Keratinocyte (primary cell): ENCODE results near the gene SDC1.

Source experiments
- EZH2 ChIP-seq: IDR thresholded peaks from one replicate; pipeline ENCODE4 v1.6.1; 2012; ENCODE audit warnings: inconsistent platforms, mild to moderate bottlenecking, low read length, moderate library complexity
- TF ChIP-seq, protein P1 (sequence below), 3 experiments: IDR thresholded peaks in 1 of 3; conservative IDR thresholded peaks in 1 of 3; optimal IDR thresholded peaks in 1 of 3; 2 replicates in 2 of 3; 3 replicates in 1 of 3; pipeline versions ENCODE3 to v1.5.1; 2011; ENCODE audit warnings: low read length in 3 of 3, mild to moderate bottlenecking in 3 of 3, moderate library complexity in 2 of 3, control low read depth in 1 of 3, inconsistent platforms in 1 of 3; ENCODE audit not compliant: insufficient read depth in 2 of 3; ENCODE audit errors: extremely low read depth in 1 of 3

DNA sequence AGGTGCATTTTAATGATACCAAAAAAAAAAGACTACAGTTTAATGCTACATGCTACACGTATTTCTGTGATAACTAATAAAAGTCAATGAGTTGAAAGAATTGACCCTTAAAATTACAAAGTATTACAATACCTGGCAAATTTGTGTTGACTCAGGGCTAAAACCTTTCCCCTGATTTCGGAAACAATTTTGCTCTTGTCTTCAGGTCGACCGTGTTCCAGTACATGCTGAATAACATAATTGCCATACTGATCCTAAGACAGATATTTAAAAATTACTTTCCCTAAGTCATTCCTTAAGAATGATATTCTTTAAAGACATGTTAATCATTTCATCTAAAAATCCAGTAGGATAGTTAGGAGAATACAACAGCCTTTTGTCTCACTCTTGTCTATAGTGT is 29.8 kb upstream of the SDC1 start:
- TF ChIP-seq, protein P1, sequence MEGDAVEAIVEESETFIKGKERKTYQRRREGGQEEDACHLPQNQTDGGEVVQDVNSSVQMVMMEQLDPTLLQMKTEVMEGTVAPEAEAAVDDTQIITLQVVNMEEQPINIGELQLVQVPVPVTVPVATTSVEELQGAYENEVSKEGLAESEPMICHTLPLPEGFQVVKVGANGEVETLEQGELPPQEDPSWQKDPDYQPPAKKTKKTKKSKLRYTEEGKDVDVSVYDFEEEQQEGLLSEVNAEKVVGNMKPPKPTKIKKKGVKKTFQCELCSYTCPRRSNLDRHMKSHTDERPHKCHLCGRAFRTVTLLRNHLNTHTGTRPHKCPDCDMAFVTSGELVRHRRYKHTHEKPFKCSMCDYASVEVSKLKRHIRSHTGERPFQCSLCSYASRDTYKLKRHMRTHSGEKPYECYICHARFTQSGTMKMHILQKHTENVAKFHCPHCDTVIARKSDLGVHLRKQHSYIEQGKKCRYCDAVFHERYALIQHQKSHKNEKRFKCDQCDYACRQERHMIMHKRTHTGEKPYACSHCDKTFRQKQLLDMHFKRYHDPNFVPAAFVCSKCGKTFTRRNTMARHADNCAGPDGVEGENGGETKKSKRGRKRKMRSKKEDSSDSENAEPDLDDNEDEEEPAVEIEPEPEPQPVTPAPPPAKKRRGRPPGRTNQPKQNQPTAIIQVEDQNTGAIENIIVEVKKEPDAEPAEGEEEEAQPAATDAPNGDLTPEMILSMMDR (optimal IDR thresholded peaks at IDR 0.05 in 1 of 3, IDR thresholded peaks at IDR 0.05 in 1 of 3, conservative IDR thresholded peaks at IDR 0.05 in 1 of 3; ENCODE audit: extremely low read depth in 1 of 3, insufficient read depth in 2 of 3, low read length in 3 of 3), result no peak
- TF ChIP-seq EZH2, result no peak
